Endodermal cell (in vitro differentiated cells): ENCODE data around the gene CPEB2. TPM values are rescaled to one million over a fixed set of nuclear protein-coding genes. Genes with fewer than 3 reads are reported as not detected.
A peak's percentile ranks its signal among the peaks of the same experiment; 100 is the strongest.

Source experiments
- DNase-seq: peaks from one replicate; pipeline ENCODE4 v3.0.0-alpha.2; 2017
- H3K27ac ChIP-seq: 2 replicates; pipeline ENCODE4 v1.5.1; 2013; ENCODE audit warnings: mild to moderate bottlenecking, low read depth, low read length, moderate library complexity
- H3K27me3 ChIP-seq: 2 replicates; pipeline ENCODE4 v1.6.1; 2013; ENCODE audit warnings: mild to moderate bottlenecking, low read length, moderate library complexity; ENCODE audit not compliant: insufficient read depth, control insufficient read depth, poor library complexity, severe bottlenecking
- H3K36me3 ChIP-seq: 2 replicates; pipeline ENCODE4 v1.7.0; 2013; ENCODE audit warnings: mild to moderate bottlenecking, low read length, moderate library complexity; ENCODE audit not compliant: control insufficient read depth, insufficient read depth
- H3K4me1 ChIP-seq: one replicate; pipeline ENCODE4 v1.7.0; 2013; ENCODE audit warnings: low read length; ENCODE audit not compliant: control insufficient read depth, insufficient read depth
- H3K4me3 ChIP-seq: 2 replicates; pipeline ENCODE4 v1.5.1; 2013; ENCODE audit warnings: mild to moderate bottlenecking, low read length, moderate library complexity
- H3K9ac ChIP-seq: 2 replicates; pipeline ENCODE4 v1.6.1; 2013; ENCODE audit warnings: mild to moderate bottlenecking, low read length, moderate library complexity; ENCODE audit not compliant: poor library complexity, severe bottlenecking; ENCODE audit errors: extremely low read depth
- H3K9me3 ChIP-seq: 2 replicates; pipeline ENCODE4 v1.6.1; 2013; ENCODE audit warnings: mild to moderate bottlenecking, low read length, moderate library complexity; ENCODE audit not compliant: control insufficient read depth
- H3K27ac Mint-ChIP-seq: 2 replicates; pipeline ENCODE4 v1.8.0; 2020; ENCODE audit warnings: mixed read lengths
- H3K27me3 Mint-ChIP-seq: 2 replicates; pipeline ENCODE4 v1.8.0; 2021; ENCODE audit warnings: mild to moderate bottlenecking, mixed read lengths; ENCODE audit not compliant: insufficient read depth
- H3K36me3 Mint-ChIP-seq: 2 replicates; pipeline ENCODE4 v1.8.0; 2020; ENCODE audit warnings: low read depth, mixed read lengths
- H3K4me1 Mint-ChIP-seq: 2 replicates; pipeline ENCODE4 v1.8.0; 2020; ENCODE audit warnings: mixed read lengths
- H3K4me3 Mint-ChIP-seq: 2 replicates; pipeline ENCODE4 v1.8.0; 2020; ENCODE audit warnings: mild to moderate bottlenecking, moderate library complexity, mixed read lengths
- H3K9me3 Mint-ChIP-seq: 2 replicates; pipeline ENCODE4 v1.8.0; 2020; ENCODE audit warnings: mild to moderate bottlenecking, mixed read lengths
- WGBS, 2 experiments: methylation state at CpG; one replicate each; pipeline versions ENCODE4 v1.1.5 to v1.1.7; 2013; ENCODE audit warnings: missing lambda C conversion rate in 2 of 2, mixed read lengths in 1 of 2; ENCODE audit not compliant: insufficient coverage in 1 of 2, insufficient read length in 1 of 2; 5-methylcytosine and 5-hydroxymethylcytosine counted together
- total RNA-seq, 2 donors: library from RNA; stranded (reverse); fragmentation: NEBNext Ultra II Directional in 1 of 2; extraction: Animal tissue kit (Norgen Biotek cat#: 25700) in 1 of 2; gene quantifications; 2 replicates in 1 of 2; 3 replicates in 1 of 2; pipeline ENCODE4 v1.2.1, GENCODE V29; 2021
- TF ChIP-seq, protein P1 (sequence below): fragments of 200-600 bp; sonication (generic); conservative IDR thresholded peaks from 2 replicates; pipeline ENCODE4 v1.5.0; 2021; ENCODE audit warnings: antibody characterized with exemption, mild to moderate bottlenecking

CPEB2 gene
- total RNA-seq, 2 donors from 2014 or later, result 4.8 to 8.6 TPM

- H3K27me3 Mint-ChIP-seq, result peaks cover 8% of the 10 kb centered on the region
- Histone ChIP-seq H3K27ac (no peak overlapping the region), H3K9me3 (no peaks in the 10 kb centered on the region), H3K36me3 (peaks cover 11% of the 10 kb centered on the region), H3K4me3 (peak overlapping the region; percentile 95), H3K27me3 (peaks cover 16% of the 10 kb centered on the region), H3K4me1 (no peaks in the 10 kb centered on the region), H3K9ac (peak overlapping the region; percentile 44)
- TF ChIP-seq, protein P1, sequence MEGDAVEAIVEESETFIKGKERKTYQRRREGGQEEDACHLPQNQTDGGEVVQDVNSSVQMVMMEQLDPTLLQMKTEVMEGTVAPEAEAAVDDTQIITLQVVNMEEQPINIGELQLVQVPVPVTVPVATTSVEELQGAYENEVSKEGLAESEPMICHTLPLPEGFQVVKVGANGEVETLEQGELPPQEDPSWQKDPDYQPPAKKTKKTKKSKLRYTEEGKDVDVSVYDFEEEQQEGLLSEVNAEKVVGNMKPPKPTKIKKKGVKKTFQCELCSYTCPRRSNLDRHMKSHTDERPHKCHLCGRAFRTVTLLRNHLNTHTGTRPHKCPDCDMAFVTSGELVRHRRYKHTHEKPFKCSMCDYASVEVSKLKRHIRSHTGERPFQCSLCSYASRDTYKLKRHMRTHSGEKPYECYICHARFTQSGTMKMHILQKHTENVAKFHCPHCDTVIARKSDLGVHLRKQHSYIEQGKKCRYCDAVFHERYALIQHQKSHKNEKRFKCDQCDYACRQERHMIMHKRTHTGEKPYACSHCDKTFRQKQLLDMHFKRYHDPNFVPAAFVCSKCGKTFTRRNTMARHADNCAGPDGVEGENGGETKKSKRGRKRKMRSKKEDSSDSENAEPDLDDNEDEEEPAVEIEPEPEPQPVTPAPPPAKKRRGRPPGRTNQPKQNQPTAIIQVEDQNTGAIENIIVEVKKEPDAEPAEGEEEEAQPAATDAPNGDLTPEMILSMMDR, result no peak
- peaks cover 16% of the 10 kb centered on the region for H3K4me1 Mint-ChIP-seq
- H3K9me3 Mint-ChIP-seq, result no peaks in the 10 kb centered on the region
- no peak overlapping the region for H3K27ac Mint-ChIP-seq
- peak overlapping the region; percentile 75 for H3K4me3 Mint-ChIP-seq
- H3K36me3 Mint-ChIP-seq, result peaks cover 7% of the 10 kb centered on the region
- peak; percentile 81 for DNase-seq
- WGBS, 2 experiments, result 0% methylated on average over 7 to 109 of the region's 109 CpGs
These were observed 1.8 kb downstream of the CPEB2 start for GRCh38 chr4:15003891-15004738.

- H3K36me3 Mint-ChIP-seq, result peaks cover 11% of the 10 kb centered on the region
- peaks cover 16% of the 10 kb centered on the region for H3K27me3 ChIP-seq
- TF ChIP-seq, protein P1, result no peak
- no peaks in the 10 kb centered on the region for H3K9me3 Mint-ChIP-seq
- peak overlapping the region; percentile 95 for H3K4me3 ChIP-seq
- no peaks in the 10 kb centered on the region for H3K4me1 ChIP-seq
- peaks cover 18% of the 10 kb centered on the region for H3K4me1 Mint-ChIP-seq
- peaks cover 15% of the 10 kb centered on the region for H3K36me3 ChIP-seq
- H3K9me3 ChIP-seq, result no peaks in the 10 kb centered on the region
- H3K27me3 Mint-ChIP-seq, result peaks cover 8% of the 10 kb centered on the region
- peak; percentile 71 for DNase-seq
- peak overlapping the region; percentile 44 for H3K9ac ChIP-seq
- H3K27ac Mint-ChIP-seq, result no peak overlapping the region
- H3K4me3 Mint-ChIP-seq, result peak overlapping the region; percentile 75
- no peak overlapping the region for H3K27ac ChIP-seq
- WGBS, 2 experiments, result 0% methylated on average over 1 to 43 of the region's 43 CpGs
These were observed 2.5 kb downstream of the CPEB2 start for GRCh38 chr4:15004739-15005301.

GRCh38 chr4:15005474-15006115, 3.3 kb downstream of the CPEB2 start:
- Histone ChIP-seq H3K27me3 (peaks cover 16% of the 10 kb centered on the region), H3K9ac (peak overlapping the region; percentile 44), H3K9me3 (no peaks in the 10 kb centered on the region), H3K36me3 (peaks cover 15% of the 10 kb centered on the region), H3K4me3 (peak overlapping the region; percentile 95), H3K4me1 (no peaks in the 10 kb centered on the region), H3K27ac (no peak overlapping the region)
- Mint-ChIP-seq H3K27ac (no peak overlapping the region), H3K36me3 (peaks cover 18% of the 10 kb centered on the region), H3K27me3 (peaks cover 8% of the 10 kb centered on the region), H3K9me3 (no peaks in the 10 kb centered on the region), H3K4me1 (peaks cover 23% of the 10 kb centered on the region), H3K4me3 (peak overlapping the region; percentile 75)
- WGBS, 2 experiments, result 20 to 30% methylated on average over 1 to 3 of the region's 4 CpGs
- DNase-seq, result no peak
- TF ChIP-seq, protein P1, result no peak
